GM19468 (cell line): ENCODE measurements around the gene PLA2G15.

Source experiments
- ATAC-seq: cut with Tn5 transposase; IDR thresholded peaks from one replicate; pipeline ENCODE4 v1.9.1; 2021; ENCODE audit warnings: mild to moderate bottlenecking, moderate library complexity, moderate number of reproducible peaks; ENCODE audit not compliant: unreplicated experiment; ENCODE audit errors: extremely low read depth

Gene PLA2G15

GRCh38 chr16:68244903-68245853, at the start of gene PLA2G15:
Gene PLA2G15 (plus strand): TSS chr16:68245373. CDS start chr16:68245427, 54 bp downstream.
- ATAC-seq, result peak; percentile 44

- ATAC-seq, result no peak
Observed at GRCh38 chr16:68197250-68197649, 47.9 kb upstream of the PLA2G15 start.

GRCh38 chr16:68200088-68200783, 44.9 kb upstream of the PLA2G15 start:
- no peak for ATAC-seq

- ATAC-seq, result no peak
Observed at GRCh38 chr16:68202091-68202519, 43.1 kb upstream of the PLA2G15 start.

- no peak for ATAC-seq
Observed at GRCh38 chr16:68206245-68206644, 38.9 kb upstream of the PLA2G15 start.

GRCh38 chr16:68214726-68215125, 30.4 kb upstream of the PLA2G15 start:
- no peak for ATAC-seq

GRCh38 chr16:68215302-68215701, 29.9 kb upstream of the PLA2G15 start:
- ATAC-seq, result no peak

GRCh38 chr16:68216240-68216639, 28.9 kb upstream of the PLA2G15 start:
- ATAC-seq, result no peak

- no peak for ATAC-seq
Observed at GRCh38 chr16:68217506-68217905, 27.7 kb upstream of the PLA2G15 start.

GRCh38 chr16:68219725-68220351, 25.3 kb upstream of the PLA2G15 start:
- no peak for ATAC-seq

GRCh38 chr16:68223072-68223471, 22.1 kb upstream of the PLA2G15 start:
- ATAC-seq, result no peak

- ATAC-seq, result no peak
Observed at GRCh38 chr16:68226116-68226515, 19.1 kb upstream of the PLA2G15 start.

- no peak for ATAC-seq
Observed at GRCh38 chr16:68227183-68227793, 17.9 kb upstream of the PLA2G15 start.

- no peak for ATAC-seq
Observed at GRCh38 chr16:68227850-68228553, 17.2 kb upstream of the PLA2G15 start.

- no peak for ATAC-seq
Observed at GRCh38 chr16:68228652-68229051, 16.5 kb upstream of the PLA2G15 start.

- ATAC-seq, result no peak
Observed at GRCh38 chr16:68229431-68230175, 15.6 kb upstream of the PLA2G15 start.

GRCh38 chr16:68230176-68230571, 15.0 kb upstream of the PLA2G15 start:
- no peak for ATAC-seq

- ATAC-seq, result no peak
Observed at GRCh38 chr16:68230956-68231355, 14.2 kb upstream of the PLA2G15 start.
